GM21423 (cell line): ENCODE results near the gene UBXN11.
A peak's percentile ranks its signal among the peaks of the same experiment; 100 is the strongest.

Experiments used
- ATAC-seq: cut with Tn5 transposase; IDR thresholded peaks from one replicate; pipeline ENCODE4 v1.9.1; 2021; ENCODE audit warnings: mild to moderate bottlenecking, moderate library complexity; ENCODE audit not compliant: unreplicated experiment

UBXN11 gene

DNA sequence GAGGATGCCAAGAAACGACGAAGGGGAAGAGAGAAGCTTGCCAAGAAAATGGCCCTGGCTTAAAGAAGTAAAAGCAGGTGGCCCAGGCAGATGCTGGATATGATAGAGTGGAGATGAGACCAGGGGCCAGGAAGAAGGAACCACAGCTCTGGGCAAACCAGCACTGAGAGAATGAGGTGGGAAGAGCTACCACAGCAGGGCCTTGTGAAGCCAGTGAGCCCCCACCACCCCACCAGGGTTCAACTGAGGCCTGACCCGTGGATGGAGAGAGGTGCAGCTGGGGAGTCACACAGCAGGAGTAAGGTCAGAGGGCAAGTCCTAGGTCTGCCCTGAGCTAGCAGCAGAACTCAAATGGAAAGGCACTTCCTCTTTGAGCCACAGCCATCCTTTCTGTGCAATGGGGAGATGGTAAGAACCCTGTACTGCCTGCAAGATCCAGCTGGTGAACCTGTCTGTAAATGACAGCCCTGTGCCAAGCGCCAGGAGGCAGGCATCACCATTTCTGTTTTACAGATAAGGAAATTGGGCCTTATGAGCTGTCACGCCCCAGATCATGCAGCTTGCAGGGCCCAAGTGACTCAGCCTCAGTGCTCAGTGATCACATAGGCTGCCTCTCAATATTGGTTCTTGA lies 18.0 kb downstream of the UBXN11 start:
- ATAC-seq = no peak

DNA sequence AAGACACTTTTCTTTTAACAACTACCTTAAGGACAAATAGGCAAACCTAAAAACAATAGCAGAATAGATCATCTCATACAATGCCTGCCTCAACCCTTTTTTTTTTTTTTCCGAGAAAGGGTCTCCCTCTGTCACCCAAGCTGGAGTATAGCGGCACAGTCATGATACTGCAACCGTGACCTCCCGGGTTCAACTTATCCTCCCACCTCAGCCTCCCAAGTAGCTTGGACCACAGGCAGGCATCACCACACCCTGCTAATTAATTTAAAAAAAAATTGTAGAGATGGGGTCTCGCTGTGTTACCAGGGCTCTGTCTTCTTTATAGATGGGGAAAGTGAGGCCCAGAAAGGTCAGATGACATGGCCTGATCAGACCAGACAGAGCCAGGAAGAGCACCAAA lies 18.6 kb downstream of the UBXN11 start:
- no peak for ATAC-seq

DNA sequence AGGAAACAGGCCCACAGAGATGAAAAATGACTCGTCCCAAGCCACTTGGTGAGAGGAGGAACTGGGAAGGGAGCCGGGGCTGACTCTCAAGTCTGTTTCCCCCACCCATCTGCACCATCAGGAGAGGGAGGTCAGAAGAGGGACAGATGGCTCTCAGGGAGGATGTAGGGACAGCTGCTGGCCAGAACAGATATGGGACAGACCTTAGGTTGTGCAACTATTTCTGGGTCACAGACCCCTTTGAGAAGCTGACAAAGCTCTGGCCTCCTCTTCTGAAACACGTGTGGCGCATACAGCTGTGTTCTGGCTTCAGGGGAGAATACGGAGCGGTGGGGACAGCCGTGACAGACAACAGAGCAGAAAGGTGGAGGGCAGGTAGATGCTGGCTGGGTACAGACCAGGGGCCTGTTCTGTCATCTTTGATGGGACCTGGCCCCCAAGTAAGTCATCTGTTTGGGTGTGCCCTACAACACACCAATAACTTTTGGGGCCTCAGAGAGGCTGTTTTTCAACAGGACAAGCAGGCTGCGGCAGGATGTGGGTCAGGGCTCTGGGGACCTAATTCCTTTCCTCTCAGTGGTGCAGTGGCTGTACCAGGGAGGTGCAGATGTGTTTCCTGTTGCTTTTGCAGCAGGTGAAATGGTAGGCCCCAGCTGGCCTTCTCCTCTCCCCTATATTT lies 19.3 kb downstream of the UBXN11 start:
- peak; percentile 34 for ATAC-seq

DNA sequence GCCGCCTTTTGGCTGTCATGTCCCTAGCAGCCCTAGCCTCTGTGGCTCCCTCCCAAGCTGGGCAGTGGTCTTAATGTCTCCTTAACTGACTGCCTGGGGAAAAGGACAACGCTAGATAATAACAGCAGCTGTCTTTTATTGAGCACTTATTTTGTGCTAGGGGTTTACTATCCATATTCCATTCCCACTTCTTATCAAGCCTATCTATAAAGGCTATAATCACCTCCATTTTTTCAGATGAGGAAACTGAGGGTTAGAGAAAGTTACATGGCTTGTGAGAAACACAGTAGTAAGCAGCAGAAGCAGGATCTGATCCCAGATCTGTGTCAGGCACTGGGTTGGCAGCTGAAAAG lies 20.4 kb downstream of the UBXN11 start:
- no peak for ATAC-seq

DNA sequence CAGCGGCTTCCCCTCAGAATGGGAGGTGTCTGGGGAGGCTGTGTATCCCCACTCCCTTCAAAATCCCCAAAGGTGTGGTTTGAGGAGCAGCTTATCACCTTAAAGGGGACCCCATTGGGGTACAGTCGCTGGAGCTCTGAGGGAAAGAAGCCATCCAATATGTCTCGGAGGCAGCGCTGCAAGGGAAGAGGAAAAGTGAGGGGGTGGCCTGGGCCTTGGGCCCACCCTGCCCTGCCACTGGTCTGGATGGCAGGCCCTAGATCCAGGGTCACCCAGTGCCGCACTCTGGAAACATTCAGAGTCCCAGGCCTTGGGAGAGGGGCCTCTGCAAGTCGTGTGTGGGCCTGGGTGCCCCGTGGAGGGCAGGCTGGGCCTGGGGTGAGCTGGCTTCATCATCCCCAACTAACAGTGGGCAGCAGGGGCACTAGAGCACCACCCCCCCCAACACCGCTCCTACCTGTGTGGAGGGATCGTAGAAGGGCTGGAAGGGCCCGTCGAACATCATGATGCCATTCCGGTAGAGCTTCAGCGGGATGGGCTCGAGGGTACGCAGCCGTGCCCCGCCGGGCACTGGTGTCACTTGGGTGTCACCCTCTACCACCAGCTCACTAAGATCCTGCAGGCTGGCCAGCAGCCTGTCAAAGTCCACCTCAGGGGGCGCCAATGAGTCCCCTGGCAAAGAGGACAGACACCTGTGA lies 20.9 kb downstream of the UBXN11 start:
- ATAC-seq = no peak

DNA sequence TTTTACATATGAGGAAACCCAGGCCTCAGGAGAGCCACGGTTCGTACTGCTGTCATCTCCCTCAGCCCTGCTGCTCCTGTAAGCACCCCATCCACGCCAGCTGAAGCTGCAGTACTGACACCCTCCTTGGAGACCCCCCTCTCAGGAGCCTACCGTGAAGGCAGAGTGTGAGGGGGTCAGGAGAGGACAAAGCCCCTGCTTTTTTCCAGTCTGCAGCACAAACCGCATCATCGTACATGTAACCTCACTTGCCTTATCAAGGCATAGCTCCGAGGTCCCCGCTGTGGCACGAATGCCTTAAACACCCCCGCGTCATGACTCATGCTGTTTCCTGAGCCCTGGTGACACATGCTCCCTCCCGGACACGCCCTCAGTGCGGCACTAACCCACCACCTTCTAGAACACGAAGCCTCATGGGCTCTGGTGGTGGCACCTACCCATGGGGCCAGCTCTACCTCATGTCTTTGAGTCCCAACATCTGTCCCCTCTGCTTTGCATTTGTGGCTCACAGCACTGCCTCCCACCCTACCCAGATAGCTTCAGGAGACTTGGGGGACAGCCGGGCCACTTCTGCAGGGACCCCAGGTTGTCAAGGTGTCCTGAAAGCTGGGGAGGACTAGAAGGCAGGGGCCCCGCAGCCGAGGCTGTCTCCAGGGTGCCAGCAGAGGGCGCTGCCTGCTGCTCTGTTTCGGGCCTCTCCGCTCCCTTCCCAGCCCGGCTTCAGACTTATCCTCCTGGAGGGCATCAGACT lies 21.7 kb downstream of the UBXN11 start:
- ATAC-seq = no peak

DNA sequence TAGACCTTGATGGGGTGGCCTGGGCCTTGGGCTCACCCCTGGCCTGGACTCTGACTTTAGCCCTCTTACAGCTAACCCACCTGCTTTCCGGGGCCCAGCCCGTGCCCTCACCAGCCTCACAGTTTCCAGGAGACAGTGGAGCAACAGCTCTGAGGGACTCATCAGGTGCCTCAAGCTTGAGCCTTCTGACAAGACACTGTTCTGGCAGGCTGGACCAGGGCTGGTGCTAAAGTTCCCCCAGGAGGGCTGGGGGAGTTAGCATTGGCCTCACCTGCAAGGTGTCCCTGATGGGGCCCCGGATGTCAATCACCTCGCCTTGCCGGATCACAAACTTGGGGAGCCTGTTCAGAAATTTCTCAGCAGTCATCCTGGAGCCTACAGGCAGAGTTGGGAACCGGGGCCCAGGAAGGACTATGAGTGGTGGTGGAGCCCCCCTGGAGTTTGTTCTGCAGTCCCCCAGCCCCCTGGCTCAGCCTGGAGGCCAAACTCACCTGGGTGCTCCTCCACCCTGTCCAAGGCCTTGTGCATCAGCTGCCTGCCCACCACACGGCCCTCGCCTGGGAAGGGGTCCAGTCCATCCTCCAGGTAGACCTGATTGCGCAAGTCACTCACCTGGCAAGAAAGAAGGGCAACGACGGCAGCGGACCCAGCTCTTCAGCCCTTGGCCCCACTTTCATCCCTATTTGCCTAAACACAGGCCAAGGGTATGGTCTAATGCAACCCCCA lies 22.4 kb downstream of the UBXN11 start:
- ATAC-seq = no peak

DNA sequence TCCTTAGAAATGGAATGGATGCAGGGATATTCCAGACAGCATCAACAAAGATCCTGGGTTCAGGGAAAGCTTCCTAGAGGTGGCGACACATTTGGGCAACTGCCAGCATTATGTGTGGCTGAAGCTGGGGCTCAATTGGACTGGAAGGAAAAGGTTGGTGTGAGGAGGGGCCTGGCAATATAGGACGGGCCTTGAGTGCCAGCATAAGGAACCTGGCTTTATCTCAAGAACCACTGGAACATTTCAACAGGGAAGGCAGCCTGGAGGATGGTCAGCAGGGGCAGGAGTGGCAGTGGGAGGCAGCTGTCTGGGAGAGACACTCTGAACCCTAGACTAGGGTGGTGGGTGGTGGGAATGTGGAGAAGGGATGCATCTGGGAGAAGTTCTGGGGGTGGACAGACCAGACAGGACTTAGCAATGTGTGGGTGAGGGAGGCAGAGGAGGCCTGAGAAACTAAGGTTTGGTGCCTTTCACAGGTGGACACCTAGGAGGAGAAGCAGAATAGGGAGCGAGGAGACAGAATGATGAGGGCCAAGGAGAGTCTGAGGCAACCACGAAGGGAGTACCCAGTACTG lies 23.1 kb downstream of the UBXN11 start:
- no peak for ATAC-seq

DNA sequence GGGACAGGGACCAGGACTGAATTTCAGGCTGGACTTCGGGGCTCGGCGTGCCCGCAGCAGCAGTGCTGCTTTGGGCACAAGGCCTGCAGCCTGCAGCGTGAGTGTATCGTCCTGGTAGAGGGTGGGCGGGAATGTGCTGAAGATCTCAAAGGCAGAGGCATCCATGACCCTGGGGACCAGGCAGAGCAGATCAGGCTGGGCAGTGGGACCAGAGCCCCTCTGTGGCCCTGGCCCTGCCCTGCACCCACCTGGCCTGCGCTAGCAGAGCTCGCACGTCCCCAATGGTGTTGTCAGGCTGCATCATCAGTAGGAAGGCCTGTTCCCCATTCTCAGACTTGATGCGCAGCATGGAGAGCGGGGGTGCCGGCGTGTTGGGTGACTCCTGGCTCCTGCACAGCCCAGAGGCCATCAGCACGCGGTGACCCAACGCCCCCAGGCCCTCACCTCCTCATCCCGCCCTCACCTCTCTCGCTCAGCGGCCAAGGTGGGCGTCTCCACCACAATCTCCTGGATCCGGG lies 24.0 kb downstream of the UBXN11 start:
- no peak for ATAC-seq

DNA sequence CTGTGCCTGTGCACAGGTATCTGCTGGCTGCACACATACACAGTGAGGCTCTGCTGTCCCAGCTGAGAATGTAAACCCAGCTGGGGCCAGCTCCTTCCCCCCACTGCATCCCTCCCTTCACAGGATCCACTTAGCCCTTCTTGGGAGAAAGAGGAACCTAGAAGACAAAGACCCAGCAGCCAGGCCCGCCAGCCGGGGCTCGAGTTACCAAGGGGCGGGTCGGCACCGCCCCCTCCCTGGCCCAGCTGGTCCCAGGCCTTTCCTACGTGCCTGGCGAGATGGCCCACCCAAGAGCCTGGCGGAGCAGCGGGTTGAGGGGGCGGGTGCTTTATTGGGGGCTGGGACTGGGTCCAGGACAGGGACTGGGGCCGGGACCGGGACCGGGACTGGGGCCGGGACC lies 24.5 kb downstream of the UBXN11 start:
- no peak for ATAC-seq

DNA sequence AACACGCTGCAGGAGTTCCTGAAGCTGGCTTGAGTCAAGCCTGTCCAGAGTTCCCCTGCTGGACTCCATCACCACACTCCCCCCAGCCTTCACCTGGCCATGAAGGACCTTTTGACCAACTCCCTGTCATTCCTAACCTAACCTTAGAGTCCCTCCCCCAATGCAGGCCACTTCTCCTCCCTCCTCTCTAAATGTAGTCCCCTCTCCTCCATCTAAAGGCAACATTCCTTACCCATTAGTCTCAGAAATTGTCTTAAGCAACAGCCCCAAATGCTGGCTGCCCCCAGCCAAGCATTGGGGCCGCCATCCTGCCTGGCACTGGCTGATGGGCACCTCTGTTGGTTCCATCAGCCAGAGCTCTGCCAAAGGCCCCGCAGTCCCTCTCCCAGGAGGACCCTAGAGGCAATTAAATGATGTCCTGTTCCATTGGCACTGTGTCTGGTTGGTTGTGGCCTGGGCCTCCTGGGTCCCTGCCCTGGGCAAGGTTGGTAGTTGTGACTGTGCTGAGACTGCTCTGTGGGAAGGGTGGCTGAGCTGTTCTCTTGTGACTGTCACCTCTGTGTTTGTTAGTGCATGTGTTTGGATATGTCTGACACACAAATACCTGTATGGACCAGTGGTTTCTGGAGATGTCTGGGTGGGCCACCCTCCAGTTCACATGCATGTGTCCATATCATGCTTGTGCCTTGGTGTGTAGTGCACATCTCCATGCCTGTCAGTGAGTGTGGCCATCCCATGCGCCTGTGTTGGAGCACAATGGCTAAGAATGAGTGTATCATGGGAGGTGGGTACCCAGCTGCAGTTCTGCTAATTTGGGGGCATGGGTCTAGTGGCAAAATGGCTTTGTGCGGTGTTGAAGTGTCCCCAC lies 25.1 kb downstream of the UBXN11 start:
- no peak for ATAC-seq

DNA sequence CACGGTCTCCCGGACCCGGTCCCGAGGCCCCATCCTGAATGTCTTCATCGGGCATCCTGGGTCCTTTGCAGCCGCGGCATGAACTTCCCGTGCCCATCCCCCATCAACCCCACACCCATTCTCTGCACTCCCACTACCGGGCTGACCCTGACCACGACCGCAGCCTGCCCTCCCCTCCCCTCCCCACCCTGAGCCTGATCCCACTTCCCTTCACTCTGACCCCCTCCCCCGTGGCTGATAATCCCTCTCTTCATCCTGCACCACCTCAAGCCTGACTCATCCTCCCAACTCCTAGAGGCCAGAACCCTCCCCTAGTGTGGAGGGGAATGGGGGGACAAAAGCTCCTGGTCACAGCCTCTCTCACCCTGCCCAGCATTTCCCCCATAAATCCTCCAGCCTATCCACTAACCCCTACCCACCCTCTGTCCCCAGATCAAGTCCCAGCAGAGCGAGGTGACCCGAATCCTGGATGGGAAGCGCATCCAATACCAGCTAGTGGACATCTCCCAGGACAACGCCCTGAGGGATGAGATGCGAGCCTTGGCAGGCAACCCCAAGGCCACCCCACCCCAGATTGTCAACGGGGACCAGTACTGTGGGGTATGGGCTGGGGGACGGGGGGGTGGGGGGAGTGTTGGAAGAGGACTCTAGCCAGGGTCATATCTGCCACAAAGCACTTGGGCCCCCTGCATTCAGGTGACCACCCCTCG lies 25.9 kb downstream of the UBXN11 start:
- no peak for ATAC-seq

DNA sequence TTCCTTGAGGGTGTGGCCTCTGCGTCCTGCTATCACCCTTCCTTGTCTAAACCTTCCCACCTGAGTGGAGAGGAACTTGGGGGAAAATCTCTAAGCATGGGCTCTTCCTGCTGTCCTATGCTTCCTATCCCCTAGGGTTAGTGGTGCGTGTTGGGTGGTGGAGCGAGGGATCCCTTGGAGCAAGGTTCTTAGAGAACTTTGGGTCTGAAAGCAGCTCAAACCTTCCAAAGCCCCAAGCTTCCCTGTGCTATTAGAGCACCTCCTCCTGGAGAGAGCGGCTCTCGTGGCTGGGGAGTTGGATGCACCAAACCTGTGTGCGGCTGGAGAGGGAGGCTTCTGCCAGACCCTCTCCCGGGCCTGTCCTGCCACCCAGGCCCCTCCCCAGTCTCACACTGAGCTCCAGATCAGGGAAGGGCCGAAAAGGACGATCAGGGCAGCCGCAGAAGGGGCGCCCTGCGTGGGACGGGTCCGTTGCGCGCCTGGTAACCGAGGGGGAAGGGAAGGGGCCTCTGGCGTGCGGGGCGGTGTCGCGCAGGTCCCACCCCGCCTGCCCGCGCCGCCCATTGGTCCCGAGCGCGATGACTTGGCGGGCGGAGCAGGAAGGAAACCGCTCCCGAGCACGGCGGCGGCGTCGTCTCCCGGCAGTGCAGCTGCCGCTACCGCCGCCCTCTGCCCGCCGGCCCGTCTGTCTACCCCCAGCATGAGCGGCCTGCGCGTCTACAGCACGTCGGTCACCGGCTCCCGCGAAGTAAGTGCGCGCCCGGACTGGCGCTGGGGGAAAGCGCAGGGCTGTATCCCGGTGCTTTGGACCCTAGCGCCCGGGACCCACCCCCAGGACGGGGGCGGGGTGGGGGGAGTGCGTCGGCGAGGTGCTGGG lies 26.7 kb downstream of the UBXN11 start, which contains the start of gene SH3BGRL3:
Gene SH3BGRL3, plus strand, starts transcription at position 631 of the 877 bp plus-strand sequence. Its CDS starts 70 bp downstream, at position 701.
- peak; percentile 58 for ATAC-seq

DNA sequence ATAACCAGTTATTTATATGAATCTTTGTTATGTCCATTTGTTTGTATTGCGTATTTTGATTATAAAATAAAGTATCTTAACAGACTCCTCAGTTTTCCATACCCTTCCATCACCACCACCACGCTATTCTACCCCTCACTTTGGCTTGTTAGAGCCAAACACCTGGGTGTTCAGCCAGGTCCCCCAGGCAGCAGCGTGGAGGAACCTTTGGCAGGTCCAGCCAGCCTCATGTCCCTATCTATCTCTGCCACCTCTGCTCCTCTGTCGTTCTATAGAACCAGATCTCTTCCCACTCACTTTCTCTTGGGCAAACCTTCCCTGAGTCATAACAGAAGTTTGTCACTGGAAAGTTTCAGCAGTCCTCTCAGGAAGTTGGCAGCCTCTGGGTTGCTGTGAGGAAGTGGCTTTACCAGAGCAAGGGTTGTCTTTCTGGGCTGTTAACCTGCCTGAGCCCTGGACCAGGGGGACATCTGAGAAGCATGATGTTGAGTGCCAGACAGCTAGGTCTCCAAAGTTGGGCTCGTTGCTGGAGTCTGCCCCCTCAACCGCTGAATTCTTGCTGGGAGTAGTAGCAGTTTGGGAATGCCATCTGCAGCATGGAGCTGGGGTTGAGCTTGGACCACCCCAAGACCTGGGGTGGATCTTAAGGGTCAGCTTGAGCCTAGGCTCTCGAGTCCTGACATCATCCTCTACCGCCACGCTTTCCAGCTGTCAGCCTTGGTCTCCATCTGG lies 27.5 kb downstream of the UBXN11 start:
- no peak for ATAC-seq

DNA sequence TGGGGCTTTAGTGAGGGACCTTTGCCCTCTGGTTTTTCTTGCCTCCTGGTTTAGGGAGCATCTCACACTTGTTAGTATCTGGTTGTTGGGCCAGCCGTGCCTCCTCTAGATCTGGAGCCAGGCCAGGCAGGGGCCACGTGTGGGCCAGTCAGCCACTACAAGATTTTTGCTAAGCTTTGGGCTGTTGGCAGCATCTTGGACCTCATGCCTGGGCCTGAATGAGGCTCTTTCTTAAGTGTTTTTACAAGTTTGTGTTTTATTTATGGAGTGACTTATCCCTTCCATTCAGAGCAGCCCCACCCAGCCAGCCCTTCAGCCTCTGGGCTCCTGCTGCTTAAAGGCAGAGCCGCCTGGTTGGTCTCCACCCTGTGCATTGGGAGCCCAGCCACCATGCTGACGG lies 28.1 kb downstream of the UBXN11 start:
- no peak for ATAC-seq

DNA sequence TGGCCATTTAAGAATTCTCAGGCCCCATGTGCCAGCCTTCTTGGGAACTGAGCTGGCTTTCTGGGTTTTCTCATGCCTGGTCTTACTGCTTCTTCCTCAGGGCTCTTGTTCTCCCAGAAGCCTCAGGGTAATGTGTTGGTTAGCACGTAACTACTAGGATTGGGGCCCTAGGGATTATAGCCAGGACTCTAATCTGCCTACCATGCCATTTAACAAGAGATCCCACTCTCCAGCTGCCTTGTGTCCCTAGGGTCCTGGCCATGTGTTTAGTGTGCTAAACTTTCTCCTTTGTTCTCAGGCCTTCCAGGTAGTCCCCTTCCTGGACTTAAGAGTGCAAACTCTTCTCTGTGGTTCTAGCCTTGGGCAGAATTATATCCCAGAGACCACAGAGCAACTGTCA lies 28.7 kb downstream of the UBXN11 start:
- no peak for ATAC-seq

DNA sequence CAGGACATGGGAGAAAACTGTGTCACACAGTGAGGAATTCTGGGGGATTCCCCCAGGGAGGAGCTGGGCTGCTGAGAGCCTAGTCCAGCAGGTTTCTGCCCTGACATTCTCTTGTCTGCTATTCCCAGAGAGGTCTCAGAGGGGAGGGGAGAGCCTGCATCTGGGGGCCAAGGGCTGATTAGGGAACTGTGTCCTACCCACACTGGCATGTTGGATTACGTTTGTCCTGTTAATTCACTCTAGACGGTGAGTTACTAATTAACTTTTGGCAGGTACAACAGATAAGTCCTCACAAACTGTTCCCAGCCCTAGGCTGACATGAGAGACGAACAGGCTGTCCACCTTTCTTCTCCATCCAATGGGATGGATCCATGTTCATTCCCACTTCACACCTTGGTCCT lies 29.2 kb downstream of the UBXN11 start:
- ATAC-seq = no peak
